Kidney epithelial cell (primary cell): Measurements from ENCODE around the gene DLG2. TPM values are rescaled to one million over a fixed set of nuclear protein-coding genes. Genes with fewer than 3 reads are reported as not detected.

Experiments used
- DNase-seq: peaks from one replicate; pipeline ENCODE4 v3.0.0-alpha.2; 2010; ENCODE audit warnings: low read depth
- H3K27me3 ChIP-seq: 2 replicates; pipeline ENCODE4 v1.6.0; 2011; ENCODE audit warnings: low read length; ENCODE audit not compliant: control insufficient read depth, insufficient read depth
- H3K36me3 ChIP-seq: 2 replicates; pipeline ENCODE4 v1.5.1; 2011; ENCODE audit warnings: low read length; ENCODE audit not compliant: control insufficient read depth, insufficient read depth
- H3K4me3 ChIP-seq: 2 replicates; pipeline ENCODE4 v1.5.1; 2011; ENCODE audit warnings: low read depth, mild to moderate bottlenecking, control low read depth, low read length
- CTCF ChIP-seq: IDR thresholded peaks from 2 replicates; pipeline ENCODE4 v1.5.1; 2011; ENCODE audit warnings: mild to moderate bottlenecking, moderate library complexity, low read length, control low read depth, inconsistent platforms; ENCODE audit not compliant: insufficient read depth, poor library complexity, severe bottlenecking
- total RNA-seq: library from RNA; depleted of rRNA; stranded (reverse); fragments of >200 nt; gene quantifications from 2 replicates; pipeline ENCODE4 v1.2.3, GENCODE V29; 2015

The DLG2 gene
- total RNA-seq, 1 donor from 2014 or later, result 0.75 TPM

- no peak for TF ChIP-seq CTCF
- DNase-seq, result no peak
- H3K36me3 ChIP-seq, result no peaks in the 10 kb centered on the region
- no peaks in the 10 kb centered on the region for H3K27me3 ChIP-seq
- H3K4me3 ChIP-seq, result no peak overlapping the region
These were observed 1393.1 kb downstream of the DLG2 start for GRCh38 chr11:84234011-84234410.

GRCh38 chr11:84232511-84232910 is 1394.6 kb downstream of the DLG2 start:
- DNase-seq, result no peak
- TF ChIP-seq CTCF, result no peak
- Histone ChIP-seq H3K36me3 (no peaks in the 10 kb centered on the region), H3K4me3 (no peak overlapping the region), H3K27me3 (no peaks in the 10 kb centered on the region)

- no peak for DNase-seq
- H3K36me3 ChIP-seq, result no peaks in the 10 kb centered on the region
- TF ChIP-seq CTCF, result no peak
- no peaks in the 10 kb centered on the region for H3K27me3 ChIP-seq
- no peak overlapping the region for H3K4me3 ChIP-seq
These were observed 1396.7 kb downstream of the DLG2 start for GRCh38 chr11:84230402-84230801.

DNA sequence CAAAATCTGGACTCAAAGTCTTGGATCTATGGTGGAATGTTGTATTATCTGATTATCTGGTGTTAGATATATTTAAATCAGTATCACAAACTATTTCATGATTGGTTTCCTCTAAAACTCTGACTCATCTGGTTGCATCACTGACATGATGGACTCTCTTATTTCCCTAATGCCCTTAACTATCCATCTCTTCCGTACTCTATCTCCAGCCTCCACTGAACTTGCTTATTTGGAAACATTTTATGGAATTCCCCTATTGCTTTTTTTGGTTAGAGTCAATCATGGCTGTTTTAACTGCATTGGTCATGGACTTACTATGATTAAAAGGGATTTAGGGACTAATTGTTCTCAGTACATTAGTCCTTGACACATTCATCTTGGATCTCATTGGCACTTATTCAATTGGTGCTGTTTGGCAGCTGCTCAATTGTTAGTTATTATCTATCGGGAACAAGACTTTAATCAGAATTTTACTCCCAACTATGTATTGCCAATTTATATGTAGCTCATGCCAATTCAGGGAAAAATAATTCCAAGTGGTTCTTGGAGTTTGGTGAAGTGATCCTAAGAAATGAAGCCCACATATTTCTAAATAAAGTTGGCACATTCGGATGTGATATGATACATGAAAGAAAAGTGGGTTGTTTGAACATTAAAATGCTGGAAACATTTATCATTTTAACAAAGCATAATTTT is 1399.0 kb downstream of the DLG2 start:
- no peak for TF ChIP-seq CTCF
- H3K4me3 ChIP-seq, result no peak overlapping the region
- no peak for DNase-seq
- no peaks in the 10 kb centered on the region for H3K36me3 ChIP-seq
- no peaks in the 10 kb centered on the region for H3K27me3 ChIP-seq

DNA sequence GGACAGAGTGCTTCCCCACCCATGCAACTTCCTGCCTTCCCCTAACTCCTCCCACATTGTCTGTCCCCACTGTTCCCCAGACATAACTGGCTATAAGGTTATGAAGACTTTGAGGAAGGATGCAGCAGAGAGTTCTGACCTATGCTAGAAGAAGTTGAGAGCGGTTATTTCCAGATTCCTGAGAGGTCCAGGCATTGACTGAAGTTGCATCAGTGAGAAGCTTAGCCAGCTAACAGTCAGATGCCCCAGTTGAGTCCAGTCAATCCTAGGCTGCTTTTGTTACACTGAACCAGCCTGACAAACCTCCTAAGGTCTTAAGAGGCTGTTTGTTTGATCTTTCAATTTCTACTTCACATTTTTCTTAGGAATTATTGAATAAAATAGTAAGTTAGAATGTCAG is 1403.1 kb downstream of the DLG2 start:
- Histone ChIP-seq H3K36me3 (no peaks in the 10 kb centered on the region), H3K4me3 (no peak overlapping the region), H3K27me3 (no peaks in the 10 kb centered on the region)
- DNase-seq, result no peak
- TF ChIP-seq CTCF, result no peak

DNA sequence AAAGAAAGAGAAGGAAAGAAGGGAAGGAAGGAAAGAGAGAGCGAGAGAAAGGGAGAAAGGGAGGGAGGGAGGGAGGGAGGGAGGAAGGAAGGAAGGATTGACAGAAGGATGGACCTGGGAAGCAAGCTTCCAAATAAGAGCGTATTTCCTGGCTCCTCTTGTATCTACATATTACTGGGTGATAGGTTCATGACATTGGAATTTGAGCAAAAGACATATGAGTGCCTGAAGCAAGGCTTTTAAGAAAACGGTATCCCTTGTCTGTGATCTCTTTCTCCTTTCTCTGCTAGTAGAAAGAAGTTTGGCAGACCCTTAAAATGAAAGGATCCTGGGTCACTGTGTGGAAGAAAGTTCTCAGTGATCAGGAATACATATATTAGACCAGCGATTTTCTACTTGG is 1408.8 kb downstream of the DLG2 start:
- no peak for TF ChIP-seq CTCF
- Histone ChIP-seq H3K4me3 (no peak overlapping the region), H3K27me3 (no peaks in the 10 kb centered on the region), H3K36me3 (no peaks in the 10 kb centered on the region)
- DNase-seq, result no peak
